AG04450 (cell line): ENCODE results near the gene CRBN. TPM values are rescaled to one million over a fixed set of nuclear protein-coding genes. Genes with fewer than 3 reads are reported as not detected.

Experiments used
- CTCF ChIA-PET: fragments of 300-600, 350-600 bp; formaldehyde crosslinking; extraction: SDS; loops from one replicate; lab custom pipeline; 2022; ENCODE audit warnings: antibody characterized with exemption, inconsistent platforms; lab: Charles Lee
- POLR2A ChIA-PET: fragments of 350-600 bp; formaldehyde crosslinking; extraction: SDS; loops from one replicate; lab custom pipeline; 2021; ENCODE audit warnings: antibody characterized with exemption, inconsistent platforms; lab: Yijun Ruan, JAX
- DNase-seq: peaks from one replicate; pipeline ENCODE4 v3.0.0-alpha.2; 2011; ENCODE audit warnings: low read depth, low spot score
- H3K27ac ChIP-seq: one replicate; pipeline ENCODE4 v1.5.1; 2012; ENCODE audit warnings: low read depth, low read length, control low read depth
- H3K27me3 ChIP-seq: one replicate; pipeline ENCODE4 v1.6.0; 2012; ENCODE audit warnings: low read length; ENCODE audit not compliant: control insufficient read depth, insufficient read depth
- H3K4me3 ChIP-seq: 2 replicates; pipeline ENCODE4 v1.5.1; 2011; ENCODE audit warnings: mild to moderate bottlenecking, low read depth, low read length, control low read depth
- H3K9me3 ChIP-seq: 2 replicates; pipeline ENCODE4 v1.5.1; 2012; ENCODE audit warnings: low read length; ENCODE audit not compliant: control insufficient read depth, insufficient read depth
- CTCF ChIP-seq: IDR thresholded peaks from 2 replicates; pipeline ENCODE4 v1.5.1; 2011; ENCODE audit warnings: low read depth, low read length, control low read depth, inconsistent platforms
- polyA plus RNA-seq: library from polyadenylated mRNA; depleted of rRNA; stranded (reverse); fragments of >200 nt; gene quantifications from 2 replicates; pipeline ENCODE4 v1.2.3, GENCODE V29; 2011

CRBN gene
- polyA plus RNA-seq, 1 experiment, result 44.2 TPM

GRCh38 chr3:3109407-3110298 is 69.8 kb downstream of the CRBN start:
- no peak overlapping the region for H3K4me3 ChIP-seq

GRCh38 chr3:3107858-3108257 is 71.6 kb downstream of the CRBN start:
- DNase-seq, result no peak
- CTCF ChIA-PET, result no interaction called here
- H3K27ac ChIP-seq, result no peak overlapping the region
- H3K27me3 ChIP-seq, result no peaks in the 10 kb centered on the region
- POLR2A ChIA-PET, result no interaction called here
- TF ChIP-seq CTCF, result no peak
- no peaks in the 10 kb centered on the region for H3K9me3 ChIP-seq
- H3K4me3 ChIP-seq, result no peak overlapping the region

More at GRCh38 chr3:3109407-3110298, 69.8 kb downstream of the CRBN start:
- H3K27ac ChIP-seq, result no peak overlapping the region
- no peaks in the 10 kb centered on the region for H3K27me3 ChIP-seq
- ChIA-PET POLR2A (no interaction called here), CTCF (interaction anchor here (1.5 kb wide), 1 partner anchor 91 kb away, joined by 4 read pairs; no protein-coding TSS in a partner anchor)
- DNase-seq, result no peak
- TF ChIP-seq CTCF, result no peak
- no peaks in the 10 kb centered on the region for H3K9me3 ChIP-seq

GRCh38 chr3:3107181-3107580 is 72.3 kb downstream of the CRBN start:
- ChIA-PET CTCF (no interaction called here), POLR2A (no interaction called here)
- no peaks in the 10 kb centered on the region for H3K27me3 ChIP-seq
- H3K9me3 ChIP-seq, result no peaks in the 10 kb centered on the region
- TF ChIP-seq CTCF, result no peak
- no peak for DNase-seq
- H3K27ac ChIP-seq, result no peak overlapping the region
- H3K4me3 ChIP-seq, result no peak overlapping the region

- DNase-seq, result no peak
- Histone ChIP-seq H3K27ac (no peak overlapping the region), H3K4me3 (no peak overlapping the region), H3K9me3 (no peaks in the 10 kb centered on the region), H3K27me3 (no peaks in the 10 kb centered on the region)
- CTCF ChIA-PET, result no interaction called here
- POLR2A ChIA-PET, result no interaction called here
- no peak for TF ChIP-seq CTCF
Observed at GRCh38 chr3:3105815-3106214, 73.7 kb downstream of the CRBN start.

- POLR2A ChIA-PET, result no interaction called here
- Histone ChIP-seq H3K27ac (no peak overlapping the region), H3K9me3 (no peaks in the 10 kb centered on the region), H3K27me3 (no peaks in the 10 kb centered on the region), H3K4me3 (no peak overlapping the region)
- DNase-seq, result no peak
- TF ChIP-seq CTCF, result no peak
- CTCF ChIA-PET, result no interaction called here
Observed at GRCh38 chr3:3105246-3105645, 74.2 kb downstream of the CRBN start.
